T-helper 22 cell (primary cell): ENCODE measurements around the gene F12.

Source experiments
- DNase-seq: peaks from one replicate; pipeline ENCODE4 v3.0.0-alpha.2; 2020; ENCODE audit warnings: low read depth

The F12 gene

DNA sequence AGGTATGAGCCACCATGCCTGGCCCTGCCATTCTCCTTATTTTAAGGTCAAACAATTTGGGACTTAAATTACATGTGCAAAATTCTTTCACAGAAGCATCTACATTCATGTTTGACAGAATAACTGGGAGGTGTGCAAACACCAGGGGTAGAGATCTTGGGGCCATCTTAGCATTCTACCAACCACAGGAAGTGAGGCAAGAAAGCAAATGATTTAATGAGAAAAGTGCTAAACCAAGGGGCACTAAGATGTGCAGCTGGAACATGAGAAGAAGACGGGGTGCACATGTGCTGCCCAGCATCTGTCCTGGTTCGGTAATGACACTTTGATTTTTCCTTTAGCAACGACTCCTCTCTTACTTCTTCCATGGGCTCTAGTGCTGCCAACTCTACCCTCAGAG lies 1.2 kb upstream of the F12 start:
- no peak for DNase-seq

DNA sequence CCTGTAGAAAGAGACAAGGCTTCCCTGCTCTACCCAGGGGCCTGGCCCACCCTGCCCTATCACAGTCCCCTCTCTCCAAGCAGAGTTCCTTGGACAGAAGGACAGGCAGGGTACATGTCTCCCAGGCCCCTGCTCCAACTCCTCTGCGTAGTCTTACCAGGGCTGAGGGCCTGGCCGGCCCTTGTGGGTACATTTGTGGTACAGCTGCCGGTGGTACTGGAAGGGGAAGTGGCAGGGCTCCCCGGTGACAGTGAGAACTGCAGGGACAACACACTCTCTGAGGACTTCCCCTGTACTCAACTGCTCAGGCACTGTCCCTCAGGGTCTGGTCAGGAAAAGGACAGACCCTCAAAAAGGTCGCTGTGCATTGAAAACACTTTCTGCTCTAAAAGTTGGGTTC lies 3.6 kb downstream of the F12 start:
- no peak for DNase-seq

DNA sequence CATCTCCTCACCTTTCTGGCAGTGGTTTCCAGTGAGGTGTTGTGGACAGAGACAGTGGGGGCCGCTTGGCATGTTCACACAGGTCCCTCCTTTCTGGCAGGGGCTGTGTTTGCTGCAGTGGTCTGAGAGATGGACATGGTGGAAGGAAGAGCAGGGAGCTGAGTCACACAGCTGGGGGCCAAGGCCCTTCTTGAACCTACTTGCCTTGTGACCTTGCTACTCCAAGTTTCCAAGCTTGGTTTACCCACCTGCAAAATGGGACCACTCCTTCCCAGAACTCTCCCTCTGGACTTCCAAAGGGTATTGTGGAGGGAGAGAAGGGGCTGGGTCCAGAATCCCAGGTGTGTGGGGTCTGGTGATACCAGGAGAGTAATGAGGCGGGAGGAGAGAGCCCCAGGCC lies 4.1 kb downstream of the F12 start:
- no peak for DNase-seq

DNA sequence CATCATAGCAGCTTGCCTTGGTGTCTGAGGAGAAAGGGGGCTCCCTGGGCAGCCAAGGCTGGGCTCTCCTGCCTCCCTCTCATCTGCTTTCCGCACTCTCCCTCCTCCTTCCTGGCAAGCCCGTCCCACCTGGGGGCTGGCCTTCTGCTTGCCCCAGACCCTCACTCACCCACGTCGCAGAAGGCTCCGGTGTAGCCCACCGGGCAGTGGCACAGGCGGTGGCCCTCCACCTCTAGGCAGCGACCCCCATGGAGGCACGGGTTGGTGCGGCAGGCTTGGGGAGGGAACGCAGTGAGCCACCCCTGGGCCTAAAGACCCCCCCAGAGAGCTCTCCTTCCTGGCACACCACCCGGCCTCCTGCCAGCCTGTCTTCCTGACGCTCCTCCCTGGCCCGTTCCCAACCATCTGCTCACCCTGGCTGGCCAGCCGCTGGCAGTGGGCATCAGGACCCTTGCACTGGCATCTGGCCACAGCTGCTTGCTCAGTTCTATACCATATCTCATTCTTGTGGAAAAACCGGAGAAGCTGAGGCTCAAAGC lies 4.7 kb downstream of the F12 start:
- DNase-seq, result no peak

DNA sequence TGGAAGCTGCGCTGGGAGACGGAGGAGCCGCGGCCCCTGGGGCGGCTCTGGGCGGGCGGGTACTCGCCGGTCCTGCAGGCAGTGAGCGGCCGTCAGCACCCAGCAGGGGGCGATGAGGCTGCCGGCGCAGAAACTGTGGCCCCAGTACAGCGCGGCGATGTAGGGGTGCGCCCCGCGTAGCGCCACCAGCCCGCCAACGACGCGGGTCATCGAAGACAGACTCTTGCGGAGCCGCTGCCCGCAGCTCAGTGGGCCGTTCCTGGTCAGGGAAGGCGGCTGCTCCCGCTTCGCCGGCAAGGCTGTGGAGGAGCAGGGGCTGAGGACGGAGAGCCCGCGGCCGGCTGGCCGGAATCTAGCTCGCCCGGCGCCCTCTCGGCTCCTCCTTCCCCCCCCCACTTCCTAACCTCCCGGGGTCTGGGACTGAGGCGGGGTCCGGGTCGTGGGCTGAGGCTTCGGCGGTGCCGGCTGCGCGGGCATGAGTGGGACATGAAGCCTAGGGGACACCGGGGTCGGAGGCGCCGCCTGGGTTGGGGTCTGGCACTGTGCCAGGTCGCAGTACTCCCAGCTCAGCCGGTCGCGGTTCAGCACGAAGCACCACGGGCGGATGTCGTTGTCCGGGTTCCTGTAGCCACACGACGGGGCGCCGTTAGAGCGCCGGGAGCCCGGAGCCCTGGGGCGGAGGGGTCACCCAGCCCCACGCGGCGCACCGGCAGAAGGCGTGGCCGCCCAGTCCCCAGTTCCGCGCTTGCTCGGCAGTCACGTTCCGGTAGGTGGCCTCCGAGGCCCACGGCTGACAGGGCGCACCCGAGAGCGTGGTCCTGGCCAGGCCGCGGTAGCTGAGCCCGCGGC lies 5.3 kb downstream of the F12 start:
- DNase-seq, result peak; percentile 74

DNA sequence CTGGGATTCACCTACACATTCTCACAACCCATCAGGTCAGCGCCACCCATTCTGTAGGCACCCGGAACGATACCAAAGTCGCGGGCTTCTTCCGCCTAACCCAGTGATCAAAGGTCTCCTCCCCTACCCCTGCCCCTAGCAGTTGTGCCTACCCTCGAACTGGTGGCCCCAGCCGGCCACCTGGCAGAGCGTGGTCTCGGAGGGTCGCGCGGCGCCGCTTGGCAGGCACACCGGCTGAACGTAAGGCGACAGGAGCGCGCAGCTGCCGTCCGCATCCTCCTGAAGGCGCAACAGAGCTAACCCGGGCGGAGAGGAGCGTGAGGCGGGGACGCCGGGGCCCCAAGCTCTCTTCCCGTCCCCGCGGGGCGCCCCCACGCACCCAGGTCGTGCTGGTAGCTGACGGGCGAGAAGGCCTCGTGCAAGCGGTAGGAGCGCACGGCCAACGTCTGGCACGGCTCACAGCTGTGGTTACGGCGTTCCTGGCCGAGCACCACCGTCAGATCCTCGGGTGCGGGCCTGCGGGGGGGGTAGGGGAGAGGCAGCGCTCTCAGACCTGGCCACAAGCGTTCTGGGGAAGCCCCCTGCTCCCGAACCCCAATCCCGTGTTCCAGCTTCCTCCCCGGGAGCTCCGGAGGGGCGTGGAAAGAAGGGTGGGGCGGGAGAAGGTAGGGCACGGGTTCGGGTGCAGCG lies 6.1 kb downstream of the F12 start:
- DNase-seq, result peak; percentile 50

DNA sequence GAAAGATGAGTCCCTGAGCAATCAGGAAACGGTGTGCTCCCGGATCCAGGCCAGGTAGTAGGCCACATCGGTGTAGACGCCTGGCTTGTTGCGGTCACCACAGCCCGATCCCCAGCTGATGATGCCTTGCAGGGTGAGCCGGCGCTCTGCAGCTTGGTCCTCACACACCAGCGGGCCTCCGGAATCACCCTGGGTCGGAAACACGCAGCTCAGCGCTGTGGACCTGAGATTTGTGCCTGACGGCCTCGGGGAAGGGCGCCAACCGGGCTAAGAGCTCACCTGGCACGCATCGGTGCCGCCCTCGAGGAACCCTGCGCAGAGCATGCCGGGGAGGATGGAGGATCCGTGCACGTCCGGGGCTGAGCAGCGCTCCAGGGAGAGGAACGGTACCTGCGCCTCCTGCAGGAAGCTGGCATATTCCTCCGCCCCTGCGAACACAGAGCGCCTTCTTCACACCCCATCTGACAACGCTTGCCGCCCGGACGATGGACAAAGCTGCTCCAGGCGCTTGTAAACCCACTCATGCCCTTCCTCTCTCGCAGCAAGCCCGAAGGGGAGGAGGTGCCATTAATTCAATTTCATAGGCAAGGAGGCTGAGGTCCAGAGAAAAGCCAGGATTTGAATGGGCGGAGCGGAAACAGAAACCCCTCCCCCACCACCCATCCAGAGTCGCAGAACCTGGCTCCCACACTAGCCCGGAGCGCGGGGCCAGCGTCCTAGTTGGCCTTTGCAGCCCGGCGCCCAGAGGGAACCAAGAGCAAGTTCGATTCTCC lies 6.9 kb downstream of the F12 start:
- DNase-seq, result peak; percentile 48

DNA sequence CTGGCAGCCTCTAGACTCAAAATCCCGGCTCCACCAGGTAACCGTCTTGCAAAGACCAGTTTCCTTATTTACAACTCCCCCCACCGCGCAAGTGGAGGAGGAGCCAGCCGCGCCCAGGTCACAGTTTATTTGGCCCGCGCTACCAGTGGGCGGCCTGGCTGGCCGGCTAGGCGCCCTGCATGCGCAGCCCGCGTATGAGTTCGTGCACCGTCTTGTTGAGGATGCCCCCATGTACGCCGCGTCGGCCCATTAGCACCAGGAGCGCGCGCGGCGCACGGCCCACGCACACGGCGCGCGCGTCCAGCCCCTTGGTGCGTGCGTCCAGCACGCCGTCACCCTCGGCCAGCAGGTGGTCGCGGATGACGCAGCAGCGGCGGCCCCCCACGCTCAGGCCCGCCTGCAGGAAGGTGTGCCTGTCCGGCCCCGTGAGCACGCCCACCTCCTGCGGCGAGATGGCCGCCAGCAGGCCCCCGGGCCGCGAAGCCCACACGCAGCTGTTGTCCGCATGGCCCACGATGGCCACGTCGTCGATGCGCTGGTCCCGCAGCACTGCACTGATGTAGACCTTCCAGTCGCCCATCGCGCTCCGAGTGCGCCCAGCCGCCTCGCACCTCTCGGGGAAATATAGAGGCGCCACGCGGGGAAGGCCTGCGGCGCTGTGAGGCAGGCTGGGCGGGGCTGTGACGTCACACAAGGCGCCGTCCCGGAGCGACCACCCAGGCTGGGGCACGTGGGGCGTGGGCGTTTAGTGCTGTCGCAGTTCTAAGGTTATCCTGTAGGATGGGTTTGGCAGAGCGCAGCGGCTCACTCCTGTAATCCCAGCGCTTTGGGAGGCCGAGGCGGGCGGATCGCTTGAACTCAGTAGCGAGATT lies 9.1 kb downstream of the F12 start, which contains the start of gene PFN3:
Gene PFN3 (minus strand): TSS at position 665 of the 872 bp plus-strand sequence. CDS start 85 bp downstream, at position 580.
- DNase-seq, result no peak

DNA sequence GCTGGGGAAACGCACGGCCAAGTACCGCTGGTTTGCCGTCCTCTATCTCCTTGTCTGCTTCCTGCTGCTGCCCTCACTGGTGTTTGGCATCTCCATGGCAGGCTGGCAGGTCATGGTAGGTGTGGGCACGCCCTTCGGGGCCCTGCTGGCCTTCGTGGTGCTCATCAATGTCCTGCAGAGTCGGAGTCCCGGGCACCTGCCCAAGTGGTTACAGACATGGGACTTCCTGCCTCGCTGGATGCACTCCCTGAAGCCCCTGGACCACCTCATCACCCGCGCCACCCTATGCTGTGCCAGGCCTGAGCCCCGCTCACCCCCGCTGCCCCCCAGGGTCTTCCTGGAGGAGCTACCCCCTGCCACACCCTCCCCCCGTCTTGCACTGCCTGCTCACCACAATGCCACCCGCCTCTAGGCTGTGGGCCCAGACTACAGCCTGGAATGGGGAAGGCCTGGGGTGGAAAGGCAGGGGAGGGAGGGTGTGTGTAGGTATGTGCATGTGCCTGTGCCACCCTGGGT lies 11.4 kb downstream of the F12 start:
- no peak for DNase-seq

DNA sequence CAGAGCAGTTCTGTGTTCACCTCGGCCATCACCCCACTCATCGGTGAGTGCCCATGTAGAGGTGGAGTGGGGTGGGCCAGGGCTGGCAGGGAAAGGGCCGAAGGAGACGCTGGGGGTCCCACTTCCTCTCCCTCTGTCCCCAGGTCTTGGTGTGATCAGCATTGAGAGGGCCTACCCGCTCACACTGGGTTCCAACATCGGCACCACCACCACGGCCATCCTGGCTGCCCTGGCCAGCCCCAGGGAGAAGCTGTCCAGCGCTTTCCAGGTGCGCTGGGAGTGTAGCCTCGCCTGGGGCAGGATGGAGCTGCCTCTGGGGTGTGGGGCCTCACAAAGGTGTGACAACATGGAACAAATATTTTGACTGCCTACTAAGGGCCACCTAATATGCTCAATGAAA lies 12.6 kb downstream of the F12 start:
- DNase-seq, result no peak

DNA sequence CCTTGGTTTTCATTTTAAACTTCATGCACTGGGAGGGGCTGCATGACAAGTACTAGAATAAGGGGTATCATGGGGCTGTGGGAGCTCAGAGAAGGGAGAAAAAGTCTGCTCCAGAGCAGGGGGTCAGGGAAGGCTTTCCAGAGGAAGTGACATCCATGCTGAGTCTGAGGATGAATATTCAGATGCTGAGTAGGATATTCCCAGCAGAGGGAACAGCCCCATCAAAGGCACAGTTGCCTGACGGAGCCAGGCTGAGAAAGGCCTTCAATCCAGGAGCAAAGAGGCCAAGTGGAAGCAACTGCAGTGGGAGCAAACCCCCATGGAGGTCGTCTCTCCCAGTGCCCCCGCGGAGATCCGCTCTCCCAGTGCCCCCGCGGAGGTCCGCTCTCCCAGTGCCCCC lies 13.3 kb downstream of the F12 start:
- DNase-seq, result no peak

DNA sequence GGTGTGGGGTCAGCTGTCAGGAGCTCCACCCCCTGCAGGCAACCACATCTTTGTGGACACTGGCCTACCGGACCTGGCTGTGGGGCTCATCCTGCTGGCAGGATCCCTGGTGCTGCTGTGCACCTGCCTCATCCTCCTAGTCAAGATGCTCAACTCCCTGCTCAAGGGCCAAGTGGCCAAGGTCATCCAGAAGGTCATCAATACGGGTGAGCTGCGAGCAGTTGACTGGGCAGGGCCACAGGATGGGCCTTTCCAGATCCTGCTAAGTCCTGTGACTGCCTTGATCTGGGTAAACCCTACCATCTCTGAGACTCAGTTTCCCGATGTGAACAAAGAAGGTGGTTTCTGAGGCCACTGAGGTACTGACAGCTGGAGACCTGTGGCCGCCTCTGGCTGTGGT lies 15.4 kb downstream of the F12 start:
- no peak for DNase-seq

DNA sequence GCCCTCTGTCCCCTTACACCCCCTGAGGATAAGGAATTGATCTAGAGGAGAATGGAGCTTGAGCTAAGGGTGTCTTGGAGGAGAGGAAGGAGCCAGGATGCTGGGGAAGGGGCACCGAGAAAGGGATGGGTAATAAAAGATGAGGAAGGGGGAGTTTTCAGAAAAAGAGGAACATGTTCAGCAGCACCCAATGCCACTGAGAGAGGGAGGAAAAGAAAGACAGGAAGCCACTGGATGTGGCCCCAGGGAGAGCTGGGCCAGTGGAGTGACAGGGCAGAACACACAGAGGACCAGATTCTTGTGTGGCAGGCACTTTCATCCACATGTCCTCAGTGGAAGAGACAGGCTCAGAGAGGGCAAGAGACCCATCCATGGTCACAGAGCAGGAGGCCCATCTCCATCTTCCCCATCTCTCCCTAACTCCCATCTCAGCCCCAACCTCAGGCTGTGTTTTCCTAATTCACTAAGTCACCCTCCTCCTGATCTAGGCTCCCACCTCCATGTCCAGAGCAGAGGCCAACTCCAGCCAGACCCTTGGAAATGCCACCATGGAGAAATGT lies 16.1 kb downstream of the F12 start:
- no peak for DNase-seq

DNA sequence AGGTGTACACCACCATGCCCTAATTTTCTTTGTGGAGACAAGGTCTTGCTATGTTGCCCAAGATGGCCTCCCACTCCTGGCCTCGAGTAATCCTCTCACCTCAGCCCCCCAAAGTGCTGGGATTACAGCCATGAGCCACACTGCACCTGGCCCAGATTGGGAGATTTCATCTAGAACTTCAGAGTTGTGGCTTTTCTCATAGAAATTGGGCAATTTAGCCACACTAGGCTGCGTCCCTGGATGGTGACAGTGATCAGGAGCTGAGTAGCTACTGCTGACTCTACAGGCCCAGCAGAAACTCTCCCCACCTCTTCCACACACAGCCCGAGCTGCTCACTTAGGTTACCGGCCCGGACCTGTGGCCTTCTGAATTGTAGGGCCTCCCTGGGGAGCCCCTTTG lies 16.6 kb downstream of the F12 start:
- no peak for DNase-seq

DNA sequence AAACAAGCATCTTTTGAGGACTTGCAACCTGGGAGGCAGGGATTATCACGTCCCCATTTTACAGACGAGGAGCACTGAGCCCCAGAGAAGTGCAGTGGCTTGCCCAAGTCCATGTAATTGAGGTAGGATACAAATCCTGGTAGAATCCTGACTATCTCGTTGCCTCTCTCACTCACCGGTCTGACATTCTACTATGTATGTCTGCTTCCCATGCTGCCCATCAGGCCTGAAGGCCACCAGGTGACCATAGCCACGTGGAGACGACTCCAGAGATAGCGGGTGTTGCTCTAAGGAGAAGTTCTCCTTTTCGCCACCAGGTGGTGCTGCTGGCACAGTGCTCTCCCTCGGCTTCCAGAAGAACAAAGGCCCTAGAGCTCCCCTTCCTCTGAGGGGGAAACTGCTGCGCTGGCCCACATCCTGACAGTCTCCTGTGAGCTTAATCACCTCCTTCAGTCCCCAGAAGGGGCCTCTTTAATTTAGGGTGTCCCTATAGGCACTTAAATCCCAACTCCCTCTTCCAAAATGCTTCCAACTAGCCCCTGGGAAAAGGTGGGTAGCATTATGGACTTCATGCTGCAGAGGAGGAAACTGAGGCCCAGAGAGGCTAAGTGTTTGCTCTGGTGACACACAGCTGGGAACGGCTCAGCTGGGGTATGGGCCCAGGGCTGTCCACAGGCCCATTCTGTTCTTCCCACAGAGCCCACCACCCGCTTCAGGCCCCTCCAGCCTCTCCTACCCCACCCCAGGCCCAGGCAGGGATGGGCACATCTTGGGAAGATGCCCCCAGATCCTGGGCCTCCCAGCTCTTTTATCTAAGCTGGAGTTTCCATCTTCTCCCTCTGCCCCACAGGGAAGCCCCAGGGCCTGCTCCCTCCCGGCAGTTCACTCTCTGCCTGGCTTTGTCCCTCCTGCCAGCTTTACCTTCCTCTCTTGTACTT lies 18.7 kb downstream of the F12 start:
- peak; percentile 72 for DNase-seq

DNA sequence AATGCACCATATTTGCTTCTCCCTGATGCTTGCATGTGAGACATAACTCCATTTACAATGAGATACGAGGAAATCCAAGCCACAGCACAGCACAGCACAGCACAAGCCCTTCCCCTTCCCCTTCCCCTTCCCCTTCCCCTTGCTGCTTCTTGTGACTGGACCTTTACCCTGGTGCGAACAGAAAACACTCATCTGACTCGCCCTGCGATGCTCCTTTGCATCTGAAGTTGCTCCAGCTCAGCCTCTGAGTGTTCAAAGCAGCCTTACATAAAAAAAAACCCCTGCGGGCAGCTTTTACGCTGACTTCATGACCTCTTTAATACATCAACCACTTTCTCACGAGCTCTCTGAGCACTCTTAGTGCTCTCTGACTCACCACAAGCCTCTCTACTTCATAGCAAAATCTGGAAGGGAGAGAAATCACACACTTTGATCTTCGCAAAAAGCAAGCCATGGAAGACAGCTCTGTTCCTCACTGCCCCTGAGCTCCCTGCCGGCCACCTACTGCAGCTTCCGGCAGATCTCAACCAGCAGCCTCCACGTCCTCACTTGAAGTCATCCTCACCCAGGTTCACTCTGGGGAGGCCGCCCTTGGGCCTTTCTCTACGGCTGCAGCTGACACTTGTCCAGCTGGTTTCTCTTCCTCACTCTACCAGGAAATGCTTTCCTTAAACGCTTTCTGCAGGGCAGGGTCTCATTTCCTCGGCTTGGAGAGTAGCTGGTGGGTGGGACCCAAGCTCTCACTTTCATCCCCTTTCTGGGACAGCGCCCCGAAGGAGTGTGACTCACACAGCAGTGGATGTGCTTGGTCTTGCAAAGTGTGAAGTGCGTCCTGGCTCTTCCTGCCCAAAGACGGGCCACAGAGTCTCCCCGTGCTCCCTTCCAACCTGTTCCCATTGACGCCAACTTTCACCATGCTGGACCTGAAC lies 19.9 kb downstream of the F12 start:
- peak; percentile 70 for DNase-seq

DNA sequence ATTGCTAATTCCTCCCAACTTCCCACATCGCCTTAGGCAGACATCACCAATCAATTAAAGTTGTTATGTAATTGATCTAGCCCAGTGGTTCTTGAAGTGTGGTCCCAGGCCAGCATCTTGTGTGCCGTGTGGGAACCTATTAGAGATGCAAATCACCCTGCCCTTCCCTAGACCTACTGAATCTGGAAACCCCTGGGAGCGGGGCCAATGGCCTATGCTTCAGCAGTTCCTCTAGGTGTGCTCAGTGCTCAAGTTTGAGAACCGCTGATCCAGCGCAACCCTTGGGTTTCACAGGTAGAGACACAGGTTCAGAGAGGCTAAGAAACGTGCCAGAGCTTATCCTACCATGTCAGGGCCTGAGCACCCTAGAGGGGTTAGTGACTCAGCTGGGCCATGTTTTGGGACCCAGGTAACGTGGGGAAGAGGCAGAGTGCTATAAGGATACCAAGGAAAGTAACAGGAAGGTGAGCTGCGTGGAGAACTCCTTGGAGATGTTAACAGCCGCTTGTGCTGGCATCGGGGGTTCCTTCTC lies 20.8 kb downstream of the F12 start:
- DNase-seq, result no peak

DNA sequence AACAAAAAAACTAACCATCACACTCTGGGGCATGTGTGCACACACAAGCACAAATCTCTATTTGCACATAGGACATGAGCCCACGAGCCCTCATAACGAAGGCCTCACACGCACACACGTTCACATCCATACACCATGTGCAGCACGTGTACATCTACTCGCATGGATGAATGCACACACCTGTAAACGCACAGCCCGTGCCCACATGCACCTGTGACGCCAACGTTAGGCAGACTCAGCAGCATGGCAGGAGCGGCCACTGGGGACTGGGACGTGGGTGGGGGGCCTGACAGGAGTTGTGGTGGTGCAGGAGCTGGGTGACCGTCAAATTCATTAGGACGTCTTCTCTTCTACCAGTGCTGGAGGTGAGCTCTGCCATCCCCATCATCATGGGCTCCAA lies 22.0 kb downstream of the F12 start:
- no peak for DNase-seq
